ACC112 (cell line): ENCODE results near the gene PARP4.
"Not testable (repeated sequence)": the region's sequence is repeated elsewhere in the genome, so short reads cannot be mapped to it uniquely, and the experiment has no call there.

Source experiments
- H2AFZ ChIP-seq: fragments of 200-600 bp; sonication (generic); one replicate; pipeline ENCODE4 v1.6.0; 2017; ENCODE audit warnings: antibody characterized with exemption, low read length; ENCODE audit not compliant: unreplicated experiment
- H3K27ac ChIP-seq: fragments of 200-600 bp; sonication (generic); 2 replicates; pipeline ENCODE4 v1.5.1; 2014; ENCODE audit warnings: low read depth, mild to moderate bottlenecking, antibody characterized with exemption, low read length, moderate library complexity
- H3K27me3 ChIP-seq: fragments of 200-600 bp; sonication (generic); 2 replicates; pipeline ENCODE4 v1.6.1; 2014; ENCODE audit warnings: mild to moderate bottlenecking, antibody characterized with exemption, low read length, moderate library complexity, mixed read lengths; ENCODE audit not compliant: insufficient read depth
- H3K36me3 ChIP-seq: fragments of 200-600 bp; sonication (generic); 2 replicates; pipeline ENCODE4 v1.6.1; 2016; ENCODE audit warnings: mild to moderate bottlenecking, antibody characterized with exemption, low read length, moderate library complexity, mixed read lengths; ENCODE audit not compliant: insufficient read depth
- H3K4me1 ChIP-seq: fragments of 200-600 bp; sonication (generic); one replicate; pipeline ENCODE4 v1.6.1; 2016; ENCODE audit warnings: low read length, mixed read lengths; ENCODE audit not compliant: insufficient read depth, unreplicated experiment, control insufficient read depth
- H3K4me3 ChIP-seq: fragments of 200-600 bp; sonication (generic); 2 replicates; pipeline ENCODE4 v1.5.1; 2014; ENCODE audit warnings: mild to moderate bottlenecking, low read depth, low read length
- H3K79me2 ChIP-seq: fragments of 200-600 bp; sonication (generic); one replicate; pipeline ENCODE4 v1.6.0; 2016; ENCODE audit warnings: low read length; ENCODE audit not compliant: control insufficient read depth, unreplicated experiment, insufficient read depth

Gene PARP4

DNA sequence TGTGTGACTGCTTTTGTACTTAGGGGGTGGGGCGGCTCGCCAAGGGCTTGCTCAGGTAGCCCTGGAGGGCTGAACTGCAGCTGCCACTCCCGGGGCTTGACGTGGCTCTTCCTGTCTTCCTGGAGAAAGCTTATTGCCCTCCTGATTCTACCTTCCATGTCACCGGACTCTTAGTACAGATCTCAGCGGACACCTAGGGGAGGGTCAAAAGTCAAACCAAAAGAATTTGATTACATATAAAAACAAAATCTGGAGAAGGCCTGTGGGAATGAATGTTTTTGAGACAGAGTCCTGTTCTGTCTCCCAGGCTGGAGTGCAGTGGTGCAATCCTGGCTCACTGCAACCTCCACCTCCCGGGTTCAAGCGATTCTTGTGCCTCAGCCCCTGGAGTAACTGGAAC, 24.5 kb downstream of the PARP4 start:
- not testable (repeated sequence) for H3K4me1 ChIP-seq, H3K27ac ChIP-seq, H2AFZ ChIP-seq, H3K4me3 ChIP-seq, H3K27me3 ChIP-seq, H3K79me2 ChIP-seq
- peaks cover 46% of the 10 kb centered on the region for H3K36me3 ChIP-seq

DNA sequence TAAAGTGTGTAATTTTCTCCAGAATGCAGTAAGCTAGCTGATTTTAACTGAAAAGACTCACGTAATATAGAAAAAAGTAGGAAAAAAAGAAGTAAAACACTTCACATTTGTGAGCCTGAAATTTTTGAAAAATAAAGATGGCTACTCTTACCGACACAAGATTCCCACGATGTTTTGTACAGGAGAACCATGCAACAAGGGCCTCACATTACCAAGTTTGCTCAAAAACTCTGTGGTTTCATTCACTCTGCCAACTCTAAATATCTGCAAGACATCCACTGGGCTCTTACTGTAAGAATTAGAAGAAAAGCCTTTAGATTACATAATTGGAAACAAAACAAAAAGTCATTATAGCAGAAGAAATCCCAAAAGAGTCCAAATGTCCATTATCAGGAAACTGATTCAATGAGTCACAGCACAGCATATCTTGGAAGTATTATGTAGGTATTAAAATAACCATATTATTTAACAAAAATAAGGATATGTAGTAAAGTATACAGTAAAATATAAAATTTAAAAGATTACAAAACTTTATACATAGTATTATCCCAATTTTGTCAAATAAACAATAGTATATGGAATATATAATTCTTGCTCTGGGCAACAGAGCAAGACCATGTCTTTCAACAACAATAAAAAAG, 26.4 kb downstream of the PARP4 start:
- not testable (repeated sequence) for H3K4me3 ChIP-seq, H2AFZ ChIP-seq, H3K79me2 ChIP-seq, H3K27ac ChIP-seq, H3K4me1 ChIP-seq, H3K27me3 ChIP-seq
- peaks cover 39% of the 10 kb centered on the region for H3K36me3 ChIP-seq

DNA sequence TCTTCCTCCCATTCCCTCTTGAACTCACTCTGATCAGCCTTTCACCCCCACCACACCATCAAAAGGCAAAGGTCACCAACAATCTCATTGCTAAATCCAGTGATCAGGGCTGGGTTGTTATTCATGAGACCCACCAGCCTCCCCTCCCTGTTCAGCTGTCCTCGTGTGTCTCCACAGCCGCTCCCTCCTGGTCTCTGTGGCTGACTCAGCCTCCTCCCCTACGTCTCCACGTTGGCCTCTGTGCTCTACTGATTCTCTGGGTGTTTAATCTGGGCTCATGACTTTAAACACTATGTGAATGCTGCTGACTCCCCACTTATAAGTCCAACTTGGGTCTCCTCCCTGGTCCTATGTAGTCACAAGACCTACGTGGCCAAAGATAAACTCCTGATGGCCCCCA, 38.9 kb downstream of the PARP4 start:
- H3K4me3 ChIP-seq, result no peak overlapping the region
- H3K36me3 ChIP-seq, result peaks cover 11% of the 10 kb centered on the region; the same call in 1 of the 2 replicates
- no peak overlapping the region for H2AFZ ChIP-seq
- H3K4me1 ChIP-seq, result no peaks in the 10 kb centered on the region
- H3K79me2 ChIP-seq, result no peaks in the 10 kb centered on the region
- no peaks in the 10 kb centered on the region for H3K27me3 ChIP-seq
- no peak overlapping the region for H3K27ac ChIP-seq

DNA sequence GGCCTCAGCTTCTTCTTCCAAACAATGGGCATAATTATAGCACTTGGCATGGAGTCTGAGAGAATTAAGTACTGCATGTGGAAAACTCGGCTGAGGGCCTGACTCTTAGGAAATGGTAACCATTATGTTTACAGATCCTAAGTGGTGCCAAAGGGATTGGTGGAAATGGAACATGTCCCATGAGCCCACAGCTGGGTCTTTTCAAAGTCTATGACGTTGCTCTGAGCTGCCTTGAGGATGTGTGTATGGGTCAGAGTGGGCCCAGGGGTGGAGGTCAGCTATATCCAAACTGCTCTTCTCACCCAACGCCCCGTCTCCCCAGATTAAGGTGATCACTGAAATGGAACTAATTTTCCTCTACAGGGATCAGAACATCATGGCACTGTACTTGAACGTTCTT, 40.4 kb downstream of the PARP4 start:
- H3K4me3 ChIP-seq, H3K4me1 ChIP-seq, H3K27me3 ChIP-seq, H3K79me2 ChIP-seq, H2AFZ ChIP-seq, H3K27ac ChIP-seq: not testable (repeated sequence)
- peaks cover 14% of the 10 kb centered on the region; the same call in 1 of the 2 replicates for H3K36me3 ChIP-seq

DNA sequence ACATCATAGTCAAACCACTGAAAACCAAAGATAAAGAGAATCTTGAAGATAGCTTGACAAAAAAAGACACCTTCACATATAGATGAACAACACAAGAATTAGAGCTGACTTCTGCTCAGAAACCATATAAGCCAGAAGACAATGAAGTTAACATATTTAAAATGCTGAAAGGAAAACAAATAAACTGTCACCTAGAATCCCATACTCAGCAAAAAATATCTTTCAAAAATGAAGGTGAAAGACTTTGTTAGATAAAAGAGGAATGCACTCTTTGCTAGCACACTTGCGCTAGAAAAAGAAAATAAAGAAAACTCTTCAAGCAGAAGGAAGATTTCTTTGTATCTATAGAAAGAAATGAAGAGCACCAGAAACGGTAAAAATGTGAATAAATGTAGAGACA, 49.5 kb downstream of the PARP4 start:
- H3K36me3 ChIP-seq, result peaks cover 16% of the 10 kb centered on the region

DNA sequence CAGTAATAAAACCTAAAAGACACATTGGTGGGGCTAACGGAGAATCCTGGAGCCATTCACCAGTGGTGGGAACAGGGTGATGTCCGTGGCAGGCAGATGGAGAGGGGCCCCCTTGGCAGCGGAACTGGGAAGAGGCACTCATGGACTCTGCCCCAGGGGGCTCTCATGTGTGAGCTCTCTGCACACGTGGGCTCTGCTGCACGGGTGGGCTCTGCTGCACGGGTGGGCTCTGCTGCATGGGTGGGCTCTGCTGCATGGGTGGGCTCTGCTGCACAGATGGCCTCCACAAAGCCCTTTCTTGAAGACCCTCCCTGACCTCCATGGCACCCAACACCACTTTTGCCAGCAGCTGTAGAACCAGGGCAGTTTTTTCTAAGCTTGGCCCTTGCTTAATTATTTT, 52.3 kb downstream of the PARP4 start:
- H3K27ac ChIP-seq, result no peak overlapping the region
- no peaks in the 10 kb centered on the region for H3K27me3 ChIP-seq

More for the DNA sequence above, 49.5 kb downstream of the PARP4 start:
- H3K27ac ChIP-seq, result no peak overlapping the region
- no peak overlapping the region for H3K4me3 ChIP-seq
- H2AFZ ChIP-seq, result no peak overlapping the region
- peaks cover 2% of the 10 kb centered on the region for H3K79me2 ChIP-seq
- no peaks in the 10 kb centered on the region for H3K27me3 ChIP-seq
- peaks cover 8% of the 10 kb centered on the region for H3K4me1 ChIP-seq

DNA sequence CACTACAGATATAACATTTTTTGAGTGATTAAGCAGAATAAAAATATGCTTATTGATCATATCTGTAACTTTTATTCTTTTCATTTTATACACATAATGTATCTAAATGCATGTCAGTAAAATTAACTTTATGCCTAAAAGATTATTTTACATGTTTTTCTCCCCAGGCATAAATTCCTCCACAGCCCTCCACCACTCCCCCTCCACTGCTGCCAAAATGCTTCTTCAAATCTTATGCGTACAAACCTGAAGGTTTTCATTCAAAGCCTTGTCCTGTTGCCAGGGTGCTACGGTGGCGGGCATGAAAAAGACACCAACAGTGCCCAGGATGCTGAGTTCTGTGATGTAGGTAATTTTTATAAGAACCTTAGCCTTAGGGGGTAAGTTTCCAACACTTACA, 52.9 kb downstream of the PARP4 start:
- Histone ChIP-seq H2AFZ (no peak overlapping the region), H3K4me1 (peaks cover 8% of the 10 kb centered on the region), H3K36me3 (peaks cover 26% of the 10 kb centered on the region), H3K27me3 (no peaks in the 10 kb centered on the region), H3K79me2 (no peaks in the 10 kb centered on the region), H3K27ac (peak overlapping the region; percentile 0; the same call in 1 of the 2 replicates), H3K4me3 (peak overlapping the region; percentile 52)

More for the DNA sequence above, 52.3 kb downstream of the PARP4 start:
- Histone ChIP-seq H3K4me1 (peaks cover 8% of the 10 kb centered on the region), H3K79me2 (no peaks in the 10 kb centered on the region), H3K4me3 (no peak overlapping the region), H2AFZ (no peak overlapping the region), H3K36me3 (peaks cover 21% of the 10 kb centered on the region)

DNA sequence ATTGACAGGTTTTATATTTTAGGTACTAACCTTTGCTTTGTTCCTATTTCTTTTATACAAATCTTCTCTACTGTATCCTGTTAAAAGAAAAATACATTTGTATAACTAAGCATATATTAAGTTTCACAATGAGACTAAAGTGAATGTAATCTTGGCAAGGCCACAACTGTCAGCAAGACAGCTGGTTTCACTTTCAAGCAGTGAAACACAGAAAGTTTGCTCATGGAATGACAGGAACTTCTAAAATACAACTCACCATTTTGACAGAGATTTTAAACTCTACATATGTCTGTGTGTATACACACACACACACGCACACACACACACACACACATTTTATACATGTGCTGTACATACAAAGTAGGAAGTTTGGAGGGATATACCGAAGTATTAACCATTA, 53.3 kb downstream of the PARP4 start:
- Histone ChIP-seq H3K36me3 (peaks cover 27% of the 10 kb centered on the region), H3K4me3 (peak overlapping the region; percentile 52), H3K4me1 (peaks cover 8% of the 10 kb centered on the region)

DNA sequence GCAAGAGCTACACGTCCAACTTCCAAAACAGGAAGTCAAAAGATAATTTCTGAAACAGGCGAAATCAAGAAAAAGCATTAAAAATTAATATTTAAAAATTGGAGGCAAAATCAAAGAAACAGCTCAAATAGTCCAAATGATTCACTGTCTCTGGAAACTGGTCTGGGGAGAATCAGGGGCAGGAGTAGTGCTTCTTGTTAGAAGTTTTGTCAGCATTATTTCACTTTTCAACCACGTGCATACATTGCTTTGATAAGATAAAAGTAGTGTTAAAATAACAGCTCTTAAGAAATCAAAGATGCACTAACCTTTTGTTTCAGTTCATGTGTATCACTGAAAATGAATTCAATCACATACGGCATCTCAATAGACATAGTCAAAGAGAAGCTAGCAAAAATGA, 53.8 kb downstream of the PARP4 start:
- H2AFZ ChIP-seq, result no peak overlapping the region
- 0 out of 2 replicates have a peak overlapping the region, but pooled peaks have one; percentile 12 for H3K27ac ChIP-seq
- peaks cover 8% of the 10 kb centered on the region for H3K4me1 ChIP-seq
- no peak overlapping the region for H3K4me3 ChIP-seq
- H3K27me3 ChIP-seq, result no peaks in the 10 kb centered on the region
- peaks cover 27% of the 10 kb centered on the region for H3K36me3 ChIP-seq
- no peaks in the 10 kb centered on the region for H3K79me2 ChIP-seq

More for the DNA sequence above, 53.3 kb downstream of the PARP4 start:
- H3K27me3 ChIP-seq, result no peaks in the 10 kb centered on the region
- no peak overlapping the region for H2AFZ ChIP-seq
- H3K27ac ChIP-seq, result peak overlapping the region; percentile 12; the same call in 1 of the 2 replicates
- H3K79me2 ChIP-seq, result no peaks in the 10 kb centered on the region

DNA sequence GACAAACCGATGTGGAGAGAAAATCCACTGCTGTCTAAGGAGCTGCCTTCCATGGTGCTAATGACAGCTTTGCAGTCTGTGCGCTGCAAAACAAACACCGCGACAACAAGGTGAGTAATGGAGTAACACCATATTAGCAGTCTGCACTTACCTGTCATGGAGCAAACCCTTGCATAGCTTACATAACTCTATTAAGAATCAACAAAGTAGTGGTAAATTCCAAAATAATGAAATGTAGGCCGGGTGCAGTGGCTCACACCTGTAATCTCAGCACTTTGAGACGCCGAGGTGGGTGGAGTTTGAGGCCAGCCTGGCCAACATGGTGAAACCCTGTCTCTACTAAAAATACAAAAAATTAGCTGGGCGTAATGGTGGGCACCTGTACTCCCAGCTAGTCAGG, 56.2 kb downstream of the PARP4 start:
- H3K36me3 ChIP-seq, result peaks cover 28% of the 10 kb centered on the region
- peaks cover 8% of the 10 kb centered on the region for H3K4me1 ChIP-seq

DNA sequence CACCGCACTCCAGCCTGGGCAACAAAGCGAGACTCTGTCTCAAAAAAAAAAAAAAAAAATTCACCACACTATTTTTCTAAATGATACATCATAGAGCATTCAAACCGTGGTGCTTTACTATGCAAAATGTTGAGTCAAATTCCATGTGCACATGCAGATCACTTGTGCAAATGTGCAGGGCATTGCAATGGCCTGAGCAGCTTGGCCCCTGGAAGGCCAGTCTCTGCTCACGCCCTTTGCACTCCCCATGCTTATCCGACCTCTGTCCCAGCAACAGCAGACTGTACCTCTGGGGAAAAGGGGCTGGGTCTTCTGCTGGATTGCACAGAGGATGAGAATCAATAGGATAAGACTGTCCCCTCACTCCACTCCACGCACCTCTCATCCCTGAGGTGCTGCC, 58.5 kb downstream of the PARP4 start:
- no peaks in the 10 kb centered on the region for H3K79me2 ChIP-seq
- no peaks in the 10 kb centered on the region for H3K4me1 ChIP-seq
- H3K4me3 ChIP-seq, result no peak overlapping the region
- no peak overlapping the region for H2AFZ ChIP-seq
- H3K27ac ChIP-seq, result no peak overlapping the region
- no peaks in the 10 kb centered on the region for H3K27me3 ChIP-seq
- H3K36me3 ChIP-seq, result peaks cover 31% of the 10 kb centered on the region

More for the DNA sequence above, 56.2 kb downstream of the PARP4 start:
- Histone ChIP-seq H3K4me3 (no peak overlapping the region), H2AFZ (no peak overlapping the region), H3K27me3 (no peaks in the 10 kb centered on the region), H3K79me2 (no peaks in the 10 kb centered on the region), H3K27ac (no peak overlapping the region)
